Activated naive CD8-positive, alpha-beta T cell treated with anti-CD3 and anti-CD28 coated beads, Interleukin-2, amount 50 U/mL, for 24 hours (primary cell): ENCODE results near the gene TTBK2.
"Not testable (repeated sequence)": the region's sequence is repeated elsewhere in the genome, so short reads cannot be mapped to it uniquely, and the experiment has no call there.

Experiments
- ATAC-seq: fragments of 150-1000 bp; cut with Tn5 transposase; one replicate; pipeline ENCODE4 v1.10.0; 2021
- DNase-seq: peaks from one replicate; pipeline ENCODE4 v3.0.0; 2021
- H3K27ac Mint-ChIP-seq: one replicate; pipeline ENCODE4 v1.8.0; 2021; ENCODE audit warnings: mild to moderate bottlenecking, mixed read lengths
- H3K27me3 Mint-ChIP-seq: one replicate; pipeline ENCODE4 v1.8.0; 2021; ENCODE audit warnings: mixed read lengths
- H3K36me3 Mint-ChIP-seq: one replicate; pipeline ENCODE4 v1.8.0; 2021; ENCODE audit warnings: low read depth, mixed read lengths
- H3K4me1 Mint-ChIP-seq: one replicate; pipeline ENCODE4 v1.8.0; 2021; ENCODE audit warnings: mixed read lengths
- H3K4me3 Mint-ChIP-seq: one replicate; pipeline ENCODE4 v1.8.0; 2021; ENCODE audit warnings: mild to moderate bottlenecking, moderate library complexity, mixed read lengths
- H3K9me3 Mint-ChIP-seq: one replicate; pipeline ENCODE4 v1.8.0; 2021; ENCODE audit warnings: mixed read lengths

TTBK2 gene

GRCh38 chr15:42920519-42921341, at the start of gene TTBK2:
Gene TTBK2 (minus strand): TSS chr15:42920778. CDS start chr15:42878617, 42,161 bp downstream.
- Mint-ChIP-seq H3K9me3 (no peaks in the 10 kb centered on the region), H3K27ac (peak within 1 kb of the TSS; percentile 96), H3K36me3 (peaks cover 1% of the 10 kb centered on the region), H3K4me3 (peak within 1 kb of the TSS; percentile 93), H3K27me3 (no peaks in the 10 kb centered on the region), H3K4me1 (peaks cover 34% of the 10 kb centered on the region)
- ATAC-seq (peak; percentile 98), DNase-seq (peak; percentile 98)

DNA sequence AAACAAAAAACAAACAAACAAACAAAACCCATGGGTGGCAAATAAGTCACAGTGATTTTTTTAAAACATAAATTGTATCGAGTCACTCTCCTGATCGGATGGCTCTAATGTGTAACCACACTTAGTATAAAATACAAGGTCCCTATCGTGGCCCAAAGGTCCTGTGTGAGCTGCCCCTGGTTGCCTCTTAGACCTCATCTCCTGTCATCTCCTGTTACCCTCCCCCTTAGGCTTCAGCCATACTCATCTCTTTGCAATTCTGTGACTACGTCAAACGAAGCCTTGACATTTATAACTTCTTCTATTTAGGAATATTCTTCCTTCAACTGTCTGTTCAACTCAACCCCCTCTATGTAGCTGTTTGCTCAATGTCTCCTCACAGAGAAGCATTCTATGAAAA, 43.9 kb upstream of the TTBK2 start:
- Mint-ChIP-seq H3K4me1 (no peaks in the 10 kb centered on the region), H3K9me3 (no peaks in the 10 kb centered on the region), H3K36me3 (peaks cover 45% of the 10 kb centered on the region), H3K27ac (no peak overlapping the region), H3K27me3 (no peaks in the 10 kb centered on the region), H3K4me3 (no peak overlapping the region)
- DNase-seq (no peak), ATAC-seq (no peak)

DNA sequence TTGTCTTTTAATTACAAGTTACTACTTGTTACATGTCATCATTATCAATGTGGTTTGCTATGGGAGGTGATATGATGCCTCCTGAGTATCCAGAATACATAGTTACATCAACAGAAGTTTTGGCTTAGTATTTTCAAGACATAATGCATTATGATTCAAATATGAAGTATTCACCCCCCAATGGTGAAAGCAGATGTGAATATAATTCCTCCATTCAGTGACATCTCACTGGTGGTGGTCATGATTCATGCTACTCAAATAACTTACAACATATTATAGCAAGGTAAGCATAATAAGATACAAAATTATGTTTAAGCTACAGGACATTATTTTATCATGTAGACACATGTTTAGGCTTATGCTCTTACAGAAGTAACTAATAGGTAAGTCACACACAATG, 34.9 kb upstream of the TTBK2 start:
- H3K4me1 Mint-ChIP-seq, result peaks cover 8% of the 10 kb centered on the region
- DNase-seq (no peak), ATAC-seq (no peak)
- H3K27me3 Mint-ChIP-seq, result no peaks in the 10 kb centered on the region
- no peak overlapping the region for H3K4me3 Mint-ChIP-seq
- peaks cover 6% of the 10 kb centered on the region for H3K9me3 Mint-ChIP-seq
- H3K27ac Mint-ChIP-seq, result no peak overlapping the region
- H3K36me3 Mint-ChIP-seq, result peaks cover 66% of the 10 kb centered on the region

GRCh38 chr15:42954291-42954690, 33.7 kb upstream of the TTBK2 start:
- Mint-ChIP-seq H3K4me3 (no peak overlapping the region), H3K27ac (no peak overlapping the region), H3K36me3 (peaks cover 65% of the 10 kb centered on the region), H3K4me1 (peaks cover 8% of the 10 kb centered on the region), H3K27me3 (no peaks in the 10 kb centered on the region), H3K9me3 (peaks cover 6% of the 10 kb centered on the region)
- no peak for DNase-seq
- no peak for ATAC-seq

GRCh38 chr15:42948898-42949297, 28.3 kb upstream of the TTBK2 start:
- peaks cover 51% of the 10 kb centered on the region for H3K36me3 Mint-ChIP-seq
- not testable (repeated sequence) for H3K4me3 Mint-ChIP-seq, ATAC-seq, H3K27me3 Mint-ChIP-seq, DNase-seq, H3K9me3 Mint-ChIP-seq, H3K4me1 Mint-ChIP-seq, H3K27ac Mint-ChIP-seq

- ATAC-seq (no peak), DNase-seq (no peak)
- no peaks in the 10 kb centered on the region for H3K9me3 Mint-ChIP-seq
- H3K27me3 Mint-ChIP-seq, result no peaks in the 10 kb centered on the region
- H3K4me1 Mint-ChIP-seq, result no peaks in the 10 kb centered on the region
- no peak overlapping the region for H3K4me3 Mint-ChIP-seq
- peaks cover 11% of the 10 kb centered on the region for H3K36me3 Mint-ChIP-seq
- no peak overlapping the region for H3K27ac Mint-ChIP-seq
Measured at GRCh38 chr15:42940527-42940926, 19.9 kb upstream of the TTBK2 start.

DNA sequence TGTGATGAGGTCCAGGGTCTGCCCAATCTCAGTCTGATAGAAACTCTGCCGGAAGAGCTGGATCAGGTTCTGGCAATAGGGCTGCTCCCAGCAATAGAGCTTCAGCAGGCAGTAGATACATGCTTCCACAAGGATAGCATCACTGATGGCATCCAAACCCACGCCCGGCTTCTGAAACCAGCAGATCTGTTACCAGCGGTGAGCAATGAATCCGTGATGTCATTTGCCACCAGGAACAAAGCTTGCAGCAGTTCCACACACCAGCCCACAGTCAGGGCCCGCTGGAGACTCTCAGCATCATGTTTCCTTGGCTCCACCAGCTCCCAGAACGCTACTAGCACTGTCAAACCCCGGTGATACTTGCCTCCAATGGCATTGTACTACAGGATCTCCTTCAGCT, 19.3 kb upstream of the TTBK2 start:
- DNase-seq (no peak), ATAC-seq (no peak)
- no peak overlapping the region for H3K27ac Mint-ChIP-seq
- H3K9me3 Mint-ChIP-seq, result no peaks in the 10 kb centered on the region
- peaks cover 7% of the 10 kb centered on the region for H3K36me3 Mint-ChIP-seq
- H3K4me1 Mint-ChIP-seq, result no peaks in the 10 kb centered on the region
- H3K4me3 Mint-ChIP-seq, result no peak overlapping the region
- H3K27me3 Mint-ChIP-seq, result no peaks in the 10 kb centered on the region

DNA sequence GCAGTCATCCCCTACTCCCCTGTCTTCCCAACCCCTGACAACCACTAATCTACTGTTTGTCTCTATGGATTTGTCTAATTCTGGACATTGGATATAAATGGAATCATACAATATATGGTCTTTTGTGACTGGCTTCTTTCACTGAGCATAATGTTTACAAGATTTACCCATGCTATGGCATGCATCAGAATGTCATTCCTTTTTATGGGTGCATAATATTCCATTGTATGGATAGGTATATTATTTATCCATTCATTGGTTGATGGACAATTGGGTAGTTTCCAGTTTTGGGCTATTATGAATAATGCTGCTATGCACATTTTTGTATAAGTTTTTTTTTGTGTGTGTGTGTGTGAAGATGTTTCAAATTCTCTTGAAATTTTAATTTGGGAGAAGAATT, 16.6 kb upstream of the TTBK2 start:
- H3K4me3 Mint-ChIP-seq, result no peak overlapping the region
- no peaks in the 10 kb centered on the region for H3K4me1 Mint-ChIP-seq
- no peaks in the 10 kb centered on the region for H3K9me3 Mint-ChIP-seq
- DNase-seq (no peak), ATAC-seq (no peak)
- H3K36me3 Mint-ChIP-seq, result no peaks in the 10 kb centered on the region
- no peaks in the 10 kb centered on the region for H3K27me3 Mint-ChIP-seq
- H3K27ac Mint-ChIP-seq, result no peak overlapping the region

- DNase-seq (no peak), ATAC-seq (no peak)
- H3K9me3 Mint-ChIP-seq, result no peaks in the 10 kb centered on the region
- H3K4me3 Mint-ChIP-seq, result no peak overlapping the region
- H3K27me3 Mint-ChIP-seq, result no peaks in the 10 kb centered on the region
- H3K27ac Mint-ChIP-seq, result no peak overlapping the region
- H3K4me1 Mint-ChIP-seq, result no peaks in the 10 kb centered on the region
- H3K36me3 Mint-ChIP-seq, result no peaks in the 10 kb centered on the region
Measured at GRCh38 chr15:42933886-42934667, 13.5 kb upstream of the TTBK2 start.

DNA sequence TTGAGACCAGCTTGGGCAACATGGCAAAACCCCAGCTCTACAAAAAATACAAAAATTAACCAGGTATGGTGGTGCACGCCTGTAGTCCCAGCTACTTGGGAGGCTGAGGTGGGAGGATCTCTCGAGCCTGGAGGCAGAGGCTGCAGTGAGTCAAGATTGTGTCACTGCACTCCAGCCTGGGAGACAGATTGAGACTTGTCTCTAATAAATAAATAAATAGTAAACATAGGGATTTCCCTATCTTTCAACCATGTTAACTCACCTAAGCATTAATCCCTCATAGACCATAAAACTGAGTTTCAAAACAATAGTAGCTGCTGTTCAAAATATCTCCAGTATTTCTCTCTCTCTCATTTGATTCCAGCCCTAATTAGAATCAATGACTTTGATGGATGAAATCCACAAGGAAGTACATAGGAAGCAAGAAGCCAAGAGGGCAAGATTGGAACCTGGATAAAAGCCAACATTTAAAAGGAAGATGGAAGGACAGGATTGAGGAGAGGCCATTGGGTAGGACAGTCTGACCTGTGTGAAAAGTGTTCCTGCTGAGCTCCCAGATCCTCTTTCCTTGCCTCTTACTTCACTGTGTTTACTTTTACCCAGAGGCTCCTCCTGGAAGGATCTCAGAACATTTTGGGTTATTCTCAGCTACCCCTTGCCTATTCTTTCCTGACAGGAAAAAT, 12.4 kb upstream of the TTBK2 start:
- Mint-ChIP-seq H3K4me3 (no peak overlapping the region), H3K4me1 (no peaks in the 10 kb centered on the region), H3K9me3 (no peaks in the 10 kb centered on the region), H3K27ac (no peak overlapping the region), H3K27me3 (no peaks in the 10 kb centered on the region), H3K36me3 (no peaks in the 10 kb centered on the region)
- no peak for DNase-seq
- ATAC-seq, result no peak

GRCh38 chr15:42931702-42932486, 11.3 kb upstream of the TTBK2 start:
- H3K27ac Mint-ChIP-seq, result no peak overlapping the region
- H3K36me3 Mint-ChIP-seq, result no peaks in the 10 kb centered on the region
- no peaks in the 10 kb centered on the region for H3K9me3 Mint-ChIP-seq
- no peak overlapping the region for H3K4me3 Mint-ChIP-seq
- no peak for DNase-seq
- no peaks in the 10 kb centered on the region for H3K4me1 Mint-ChIP-seq
- no peak for ATAC-seq
- H3K27me3 Mint-ChIP-seq, result no peaks in the 10 kb centered on the region

DNA sequence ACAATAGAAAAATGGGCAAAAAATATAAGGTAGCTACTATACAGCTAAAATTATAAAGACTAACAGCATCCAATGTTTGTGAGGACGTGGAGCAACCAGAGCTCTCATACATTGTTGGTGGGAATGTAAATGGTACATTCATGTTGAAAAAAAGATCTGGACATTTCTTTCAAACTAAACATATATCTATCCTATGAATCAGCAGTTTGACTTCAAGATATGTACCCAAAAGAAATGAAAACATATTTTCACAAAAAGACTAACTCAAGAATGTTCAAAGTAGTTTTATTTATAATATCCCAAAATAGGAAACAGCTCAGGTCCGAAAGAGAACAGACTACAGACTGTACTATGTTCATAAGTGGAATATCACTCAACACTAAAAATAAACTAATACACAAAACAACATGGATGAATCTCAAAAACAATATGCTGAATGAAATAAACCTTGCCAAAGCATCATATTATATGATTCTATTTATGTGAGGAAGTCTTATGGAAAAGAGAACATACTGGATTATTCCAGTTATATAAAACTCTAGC, 8.8 kb upstream of the TTBK2 start:
- Mint-ChIP-seq H3K9me3 (no peaks in the 10 kb centered on the region), H3K27me3 (no peaks in the 10 kb centered on the region), H3K27ac (no peak overlapping the region), H3K36me3 (no peaks in the 10 kb centered on the region), H3K4me1 (no peaks in the 10 kb centered on the region), H3K4me3 (no peak overlapping the region)
- DNase-seq (no peak), ATAC-seq (no peak)

- Mint-ChIP-seq H3K36me3 (peaks cover 1% of the 10 kb centered on the region), H3K4me3 (peak overlapping the region; percentile 93), H3K9me3 (no peaks in the 10 kb centered on the region), H3K27me3 (no peaks in the 10 kb centered on the region), H3K4me1 (peaks cover 29% of the 10 kb centered on the region), H3K27ac (peak overlapping the region; percentile 96)
- peak; percentile 48 for DNase-seq
- ATAC-seq, result no peak
Measured at GRCh38 chr15:42921342-42921731, 759 bp upstream of the TTBK2 start.
